A549 treated with RU486 at 1 μM for 4 hours (cell line): ENCODE results near the gene OR7G3. TPM values are rescaled to one million over a fixed set of nuclear protein-coding genes. Genes with fewer than 3 reads are reported as not detected.

Source experiments
- total RNA-seq: library from RNA; stranded (reverse); fragments of 200-300 nt; extraction: Qiagen RNA extraction; gene quantifications from 5 replicates; pipeline ENCODE4 v1.2.3, GENCODE V29; 2022; ENCODE audit warnings: low read depth

The OR7G3 gene
- total RNA-seq, result not detected in 5 replicates

GRCh38 chr19:9126900-9127405, at the start of gene OR7G3:
OR7G3 (minus strand) TSS chr19:9126950; CDS start chr19:9126950, 0 bp downstream.

GRCh38 chr19:9140159-9140874, 13.6 kb upstream of the OR7G3 start, which contains the start of gene ZNF317:
ZNF317 (plus strand) TSS chr19:9140397; CDS start chr19:9156017, 15,620 bp downstream.

GRCh38 chr19:9115307-9115813, 11.4 kb downstream of the OR7G3 start, which contains the start of gene OR7G1:
OR7G1 (minus strand) TSS chr19:9115763; CDS start chr19:9115763, 0 bp downstream.

GRCh38 chr19:9107375-9107774, 19.4 kb downstream of the OR7G3 start, which contains the start of gene OR7G2:
OR7G2 (minus strand) TSS chr19:9107475; CDS start chr19:9103243, 4,232 bp downstream.

GRCh38 chr19:9086761-9087160, 40.0 kb downstream of the OR7G3 start, which contains the start of gene OR1M1:
OR1M1 (plus strand) TSS chr19:9087061; CDS start chr19:9093245, 6,184 bp downstream.

Other genes starting within 250 kb of the OR7G3 start
- gene MUC16, start 116.5 kb downstream of the OR7G3 start, total RNA-seq, result 0.02 to 0.06 TPM (median 0.03 TPM) in 4 of 5 replicates, not detected in the other
- not detected in 5 replicates for gene OR1M1, start 39.9 kb downstream of the OR7G3 start, total RNA-seq
- gene OR7G2, start 19.5 kb downstream of the OR7G3 start, total RNA-seq, result not detected in 5 replicates
- gene OR7G1, start 11.2 kb downstream of the OR7G3 start, total RNA-seq, result not detected in 5 replicates
- gene ZNF317, start 13.4 kb upstream of the OR7G3 start, total RNA-seq, result 17.9 to 20.8 TPM (median 18.8 TPM) in 5 replicates
- gene OR7D2, start 52.0 kb upstream of the OR7G3 start, total RNA-seq, result not detected in 5 replicates
- gene OR7D4, start 92.6 kb upstream of the OR7G3 start, total RNA-seq, result not detected in 5 replicates
- not detected in 5 replicates for gene OR7E24, start 124.0 kb upstream of the OR7G3 start, total RNA-seq
- gene ZNF699, start 182.9 kb upstream of the OR7G3 start, total RNA-seq, result 0.63 to 1.7 TPM (median 0.87 TPM) in 5 replicates
- 3.5 to 6.0 TPM (median 4.9 TPM) in 5 replicates for gene ZNF559, start 197.2 kb upstream of the OR7G3 start, total RNA-seq
- 0.38 to 0.66 TPM (median 0.54 TPM) in 5 replicates for gene ZNF177, start 236.1 kb upstream of the OR7G3 start, total RNA-seq